NK-92 treated with Interleukin-12 subunit alpha and Interleukin-12 subunit beta, amount 100 ng/mL, for 24 hours (cell line): Measurements from ENCODE around the gene APEX2.
"Not testable (repeated sequence)": the region's sequence is repeated elsewhere in the genome, so short reads cannot be mapped to it uniquely, and the experiment has no call there.

Experiments used
- DNase-seq: peaks from one replicate; lab custom pipeline; 2025; lab: John Stamatoyannopoulos, UW

The APEX2 gene

DNA sequence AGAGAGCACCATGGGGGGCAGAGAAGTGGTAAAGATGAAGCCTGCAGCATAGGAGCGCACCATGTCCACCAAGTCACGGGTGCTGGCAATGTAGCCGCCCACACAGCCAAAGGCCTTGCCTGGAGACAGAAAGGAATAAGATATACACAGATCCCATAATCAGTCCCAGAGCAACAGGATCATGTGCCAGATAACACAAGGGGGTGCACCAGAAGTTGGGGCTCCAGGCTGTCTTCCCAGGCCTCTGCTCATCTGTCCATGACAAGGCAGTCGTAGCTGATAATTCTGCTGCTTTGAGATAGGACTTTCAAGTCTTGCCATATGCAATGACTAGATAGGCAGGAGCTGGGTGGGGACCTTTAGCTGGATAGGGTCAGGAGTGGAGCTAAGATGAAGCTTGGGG lies 14.7 kb downstream of the APEX2 start:
- no peak for DNase-seq

DNA sequence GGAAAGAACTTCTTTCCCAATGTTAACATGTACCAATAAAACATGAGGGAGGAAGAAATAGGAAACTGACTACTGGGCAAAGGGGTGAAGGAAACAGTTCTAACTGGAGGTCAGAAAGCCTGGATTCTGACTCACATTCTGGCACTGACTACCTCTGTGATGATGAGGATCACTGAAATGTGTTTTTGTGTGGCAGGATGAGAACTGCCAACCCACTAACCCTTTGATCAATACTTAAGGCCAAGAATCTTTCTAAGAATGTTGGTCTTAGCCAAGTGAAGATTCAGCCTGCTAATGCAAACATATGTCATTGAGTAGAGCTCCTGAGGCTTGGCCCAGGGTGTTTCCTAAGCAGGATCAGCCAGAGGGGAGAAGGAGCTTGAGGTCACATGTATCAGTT lies 26.0 kb downstream of the APEX2 start:
- DNase-seq, result no peak

DNA sequence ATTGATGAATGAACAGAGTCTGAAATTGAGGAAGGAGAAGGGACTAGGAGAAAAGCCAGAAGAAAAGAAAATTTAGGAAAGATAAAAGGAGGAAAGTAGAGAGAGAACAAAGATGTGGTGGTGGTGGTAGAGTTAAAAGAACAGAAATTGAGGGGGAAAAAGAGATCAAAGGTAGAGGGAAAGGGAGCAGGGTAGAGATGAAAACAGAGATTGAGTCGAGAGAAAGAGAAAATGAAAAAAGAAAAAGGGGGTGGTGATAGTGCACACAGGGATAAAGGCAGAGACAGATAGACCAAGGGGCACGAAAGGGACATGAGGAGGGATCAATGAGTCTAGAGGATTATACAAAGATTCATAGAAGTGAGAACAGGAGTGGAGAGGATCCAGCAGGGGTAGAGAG lies 26.7 kb downstream of the APEX2 start:
- DNase-seq, result no peak

DNA sequence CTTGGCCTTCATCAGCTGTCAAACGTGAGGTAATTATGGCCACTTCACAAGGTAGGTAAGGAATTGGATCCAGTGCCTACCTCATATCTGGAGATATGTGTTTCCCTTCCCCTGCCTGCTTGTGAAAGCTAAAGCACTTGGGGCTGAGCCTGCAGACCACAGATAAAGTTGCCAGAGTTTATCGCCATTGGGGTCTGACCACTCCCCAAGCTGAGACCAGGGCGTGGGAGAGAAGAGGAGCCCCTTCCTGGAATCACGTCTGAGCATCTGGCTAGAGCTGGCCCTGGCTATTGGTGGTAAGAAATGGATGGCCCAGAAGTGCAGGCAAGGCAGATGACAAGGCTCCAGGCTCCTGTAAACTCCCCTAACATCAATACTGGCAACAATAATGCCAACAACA lies 27.9 kb downstream of the APEX2 start:
- no peak for DNase-seq

- no peak for DNase-seq
These were observed 28.4 kb downstream of the APEX2 start for GRCh38 chrX:55028611-55029010.

GRCh38 chrX:55029291-55029690 lies 29.1 kb downstream of the APEX2 start:
- DNase-seq, result no peak

DNA sequence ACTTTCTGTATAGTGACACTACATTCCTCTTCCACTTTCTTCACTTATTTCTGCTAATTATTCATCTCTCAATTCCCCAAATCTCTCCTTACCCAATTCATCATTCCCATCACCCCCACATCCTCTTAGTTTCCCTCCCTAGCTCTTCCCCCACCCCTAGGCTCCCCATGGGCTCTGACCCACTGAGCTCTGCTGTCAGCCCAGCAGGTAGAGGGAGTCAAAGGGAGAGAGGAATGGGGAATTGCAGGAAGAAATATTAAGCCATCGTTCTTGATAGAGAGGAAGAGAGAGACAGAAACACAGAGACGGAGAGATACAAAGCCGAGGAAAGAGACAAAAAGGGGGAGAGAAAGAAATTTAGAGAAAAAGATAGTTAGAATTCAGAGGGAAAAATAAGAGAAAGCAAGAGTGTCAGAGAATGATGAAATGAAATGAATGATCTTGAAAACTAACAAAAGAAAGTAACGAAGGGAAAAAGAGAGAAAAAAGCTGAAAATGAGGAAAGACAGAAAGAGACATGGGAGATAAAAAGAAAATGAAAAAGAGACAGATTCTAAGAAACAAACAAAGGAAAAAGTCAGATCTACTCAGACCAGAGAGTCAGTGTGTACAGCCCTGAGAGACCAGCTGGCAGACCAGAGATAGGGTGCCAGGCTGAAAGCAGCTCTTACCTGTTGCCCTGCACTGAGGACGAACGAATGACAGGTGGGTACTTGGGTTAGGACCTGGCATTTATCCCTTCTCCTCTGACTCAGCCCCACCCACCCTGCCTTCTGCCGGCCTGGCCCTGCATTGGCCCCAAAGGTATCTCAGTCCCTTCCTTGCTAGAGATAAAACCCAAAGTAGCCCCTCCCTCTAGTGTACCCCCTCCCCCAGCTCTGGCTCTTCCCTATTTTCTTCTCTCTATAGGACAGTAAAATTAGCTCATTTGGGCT lies 30.4 kb downstream of the APEX2 start, which contains the start of gene ALAS2:
Gene ALAS2, minus strand, starts transcription at position 707 of the 935 bp plus-strand sequence. CDS start 4,977 bp downstream, outside the sequence.
- DNase-seq, result no peak

- DNase-seq, result no peak
These were observed 33.3 kb downstream of the APEX2 start for GRCh38 chrX:55033429-55033828.

DNA sequence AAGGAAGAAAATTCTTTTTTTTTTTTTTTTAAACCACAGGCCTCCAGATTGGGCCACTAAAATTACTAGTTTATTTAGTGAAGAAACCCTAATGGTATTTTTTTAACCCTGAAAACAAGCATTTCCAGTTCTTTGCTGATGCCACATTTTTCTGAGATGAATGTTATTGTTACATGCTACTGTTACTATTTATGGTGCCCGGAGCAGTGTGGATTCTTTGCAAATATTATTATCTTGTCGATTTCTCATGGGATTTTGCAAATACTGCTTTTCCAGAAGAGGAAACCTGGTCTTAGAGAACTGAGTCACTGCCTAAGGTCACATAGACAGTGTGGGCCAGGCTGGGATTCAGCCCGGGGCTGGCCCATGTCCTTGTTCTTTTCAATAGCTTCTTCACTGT lies 39.3 kb downstream of the APEX2 start:
- no peak for DNase-seq

GRCh38 chrX:55041514-55041913 lies 41.4 kb downstream of the APEX2 start:
- no peak for DNase-seq

- not testable (repeated sequence) for DNase-seq
These were observed 50.4 kb downstream of the APEX2 start for GRCh38 chrX:55050599-55050998.

- DNase-seq, result no peak
These were observed 56.9 kb downstream of the APEX2 start for GRCh38 chrX:55056820-55057674.

DNA sequence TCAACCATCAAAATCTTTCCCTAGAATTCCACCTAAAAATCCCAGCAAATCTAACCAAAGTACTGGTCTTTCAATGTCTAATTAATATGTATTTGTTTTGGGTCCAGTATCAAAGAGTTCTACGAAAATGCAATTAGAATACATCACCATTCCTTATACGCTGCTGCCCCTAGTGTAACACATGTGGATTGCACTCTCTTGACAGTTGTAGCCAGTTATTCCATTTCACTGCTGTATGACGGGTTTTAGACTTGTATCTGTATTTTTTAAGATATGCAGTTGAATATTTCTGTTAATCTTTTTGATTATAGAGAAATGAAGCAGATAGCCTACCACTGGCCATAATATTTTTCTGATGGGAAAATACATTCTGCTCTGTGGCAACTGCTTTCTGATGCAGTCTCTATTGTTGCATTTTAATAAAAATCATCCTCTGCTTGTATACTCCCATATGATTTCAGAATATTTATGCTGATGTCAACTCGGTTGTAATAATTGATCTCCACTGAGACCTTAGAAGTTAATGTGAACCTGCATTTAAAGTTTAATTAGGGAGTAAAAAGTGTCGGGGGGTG lies 57.6 kb downstream of the APEX2 start:
- no peak for DNase-seq
